Stimulated activated naive CD8-positive, alpha-beta T cell treated with anti-CD3 and anti-CD28 coated beads, Interleukin-15, amount 100 ng/mL, for 72 hours (primary cell): Measurements from ENCODE around the gene ARSB.
"Not testable (repeated sequence)": the region's sequence is repeated elsewhere in the genome, so short reads cannot be mapped to it uniquely, and the experiment has no call there.

Experiments
- ATAC-seq: fragments of 150-1000 bp; cut with Tn5 transposase; 2 replicates; pipeline ENCODE4 v1.10.0; 2021; ENCODE audit warnings: mild to moderate bottlenecking, moderate library complexity
- DNase-seq, 2 donors: peaks; one replicate each; pipeline ENCODE4 v3.0.0; 2021 to 2022
- H3K27ac Mint-ChIP-seq, 2 donors: one replicate each; pipeline ENCODE4 v1.8.0; 2022; ENCODE audit warnings: mild to moderate bottlenecking in 2 of 2, mixed read lengths in 2 of 2, moderate library complexity in 2 of 2
- H3K27me3 Mint-ChIP-seq: one replicate; pipeline ENCODE4 v1.8.0; 2022; ENCODE audit warnings: mixed read lengths
- H3K4me1 Mint-ChIP-seq: one replicate; pipeline ENCODE4 v1.8.0; 2022; ENCODE audit warnings: mild to moderate bottlenecking, mixed read lengths
- H3K4me3 Mint-ChIP-seq, 2 donors: one replicate each; pipeline ENCODE4 v1.8.0; 2022; ENCODE audit warnings: mild to moderate bottlenecking in 2 of 2, mixed read lengths in 2 of 2, moderate library complexity in 1 of 2
- H3K9me3 Mint-ChIP-seq, 2 donors: one replicate each; pipeline ENCODE4 v1.8.0; 2022; ENCODE audit warnings: mixed read lengths in 2 of 2

ARSB gene

DNA sequence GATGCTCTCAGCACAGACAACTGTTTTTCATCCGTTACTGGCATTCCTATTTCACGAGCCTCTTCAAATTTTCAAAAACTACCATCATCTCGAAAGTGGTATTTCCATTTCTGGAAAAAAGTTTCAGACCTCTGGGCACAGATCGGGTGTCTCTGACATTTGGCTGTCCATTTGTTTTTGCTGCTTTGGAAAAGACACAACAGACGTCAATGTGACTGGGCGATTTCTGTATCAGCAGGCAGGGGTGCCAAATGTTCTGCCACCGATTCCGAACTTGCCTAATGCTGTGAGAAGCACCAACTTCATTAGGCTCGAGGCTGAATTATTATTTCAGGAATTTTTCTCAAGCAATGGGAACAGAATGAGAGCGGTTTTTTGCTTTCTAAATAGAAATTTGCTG lies 105.6 kb downstream of the ARSB start:
- ATAC-seq (no peak), DNase-seq (no peak)
- Mint-ChIP-seq H3K27ac (no peak overlapping the region), H3K9me3 (no peaks in the 10 kb centered on the region), H3K4me1 (no peaks in the 10 kb centered on the region), H3K27me3 (no peaks in the 10 kb centered on the region), H3K4me3 (no peak overlapping the region)

DNA sequence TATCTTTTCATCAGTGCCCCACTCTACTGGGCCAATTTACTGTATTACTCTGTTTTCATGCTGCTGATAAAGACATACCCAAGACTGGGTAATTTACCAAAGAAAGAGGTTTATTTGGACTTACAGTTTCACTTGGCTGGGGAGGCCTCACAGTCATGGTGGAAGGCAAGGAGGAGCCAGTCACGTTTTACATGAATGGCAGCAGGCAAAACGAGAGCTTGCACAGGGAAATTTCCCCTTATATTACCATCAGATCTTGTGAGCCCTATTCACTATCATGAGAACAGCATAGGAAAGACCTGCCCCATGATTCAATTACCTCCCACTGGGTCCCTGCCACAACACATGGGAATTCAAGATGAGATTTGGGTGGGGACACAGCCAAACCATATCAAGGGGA lies 119.0 kb downstream of the ARSB start:
- H3K27me3 Mint-ChIP-seq, ATAC-seq: not testable (repeated sequence)

DNA sequence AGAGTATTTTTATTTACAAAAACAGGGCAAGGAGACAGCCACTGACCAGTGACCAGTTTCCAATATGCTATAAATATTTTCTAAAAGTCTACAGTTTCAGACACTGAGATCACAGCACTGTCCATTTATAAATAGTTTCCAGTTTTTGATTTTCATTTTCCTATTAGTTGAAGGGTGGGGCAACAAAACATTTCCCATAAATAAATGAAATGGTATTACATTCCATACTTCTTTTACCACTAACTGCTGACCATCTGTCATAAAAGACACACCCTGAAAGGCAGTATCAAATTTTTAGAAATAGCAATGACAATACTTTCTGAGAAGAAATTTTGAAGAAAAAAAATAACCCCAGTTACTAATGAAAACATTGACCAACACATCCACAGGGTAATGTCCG lies 126.7 kb downstream of the ARSB start:
- H3K9me3 Mint-ChIP-seq: peaks cover 19 to 49% of the 10 kb centered on the region in 2 donors
- no peak for ATAC-seq
- H3K27me3 Mint-ChIP-seq: no peaks in the 10 kb centered on the region
- no peak for DNase-seq
- H3K4me3 Mint-ChIP-seq: no peak overlapping the region
- no peak overlapping the region for H3K27ac Mint-ChIP-seq
- H3K4me1 Mint-ChIP-seq: no peaks in the 10 kb centered on the region

More for the DNA sequence above, 119.0 kb downstream of the ARSB start:
- not testable (repeated sequence) for H3K4me1 Mint-ChIP-seq, H3K4me3 Mint-ChIP-seq, DNase-seq, H3K27ac Mint-ChIP-seq
- peaks cover 17 to 39% of the 10 kb centered on the region in 2 donors for H3K9me3 Mint-ChIP-seq

GRCh38 chr5:78855026-78855425 lies 130.1 kb downstream of the ARSB start:
- no peaks in the 10 kb centered on the region for H3K4me1 Mint-ChIP-seq
- ATAC-seq (no peak), DNase-seq (no peak)
- no peak overlapping the region for H3K4me3 Mint-ChIP-seq
- no peak overlapping the region for H3K27ac Mint-ChIP-seq
- H3K9me3 Mint-ChIP-seq: peaks cover 22 to 39% of the 10 kb centered on the region in 2 donors
- H3K27me3 Mint-ChIP-seq: no peaks in the 10 kb centered on the region

DNA sequence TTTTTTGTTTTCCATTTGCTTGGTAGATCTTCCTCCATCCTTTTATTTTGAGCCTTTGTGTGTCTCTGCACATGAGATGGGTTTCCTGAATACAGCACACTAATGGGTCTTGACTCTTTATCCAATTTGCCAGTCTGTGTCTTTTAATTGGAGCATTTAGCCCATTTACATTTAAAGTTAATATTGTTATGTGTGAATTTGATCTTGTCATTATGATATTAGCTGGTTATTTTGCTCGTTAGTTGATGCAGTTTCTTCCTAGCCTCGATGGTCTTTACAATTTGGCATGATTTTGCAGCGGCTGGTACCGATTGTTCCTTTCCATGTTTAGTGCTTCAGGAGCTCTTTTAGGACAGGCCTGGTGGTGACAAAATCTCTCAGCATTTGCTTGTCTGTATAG lies 133.2 kb downstream of the ARSB start:
- not testable (repeated sequence) for H3K4me1 Mint-ChIP-seq, DNase-seq, H3K27ac Mint-ChIP-seq, H3K27me3 Mint-ChIP-seq, ATAC-seq, H3K4me3 Mint-ChIP-seq
- H3K9me3 Mint-ChIP-seq: peaks cover 26 to 42% of the 10 kb centered on the region in 2 donors

DNA sequence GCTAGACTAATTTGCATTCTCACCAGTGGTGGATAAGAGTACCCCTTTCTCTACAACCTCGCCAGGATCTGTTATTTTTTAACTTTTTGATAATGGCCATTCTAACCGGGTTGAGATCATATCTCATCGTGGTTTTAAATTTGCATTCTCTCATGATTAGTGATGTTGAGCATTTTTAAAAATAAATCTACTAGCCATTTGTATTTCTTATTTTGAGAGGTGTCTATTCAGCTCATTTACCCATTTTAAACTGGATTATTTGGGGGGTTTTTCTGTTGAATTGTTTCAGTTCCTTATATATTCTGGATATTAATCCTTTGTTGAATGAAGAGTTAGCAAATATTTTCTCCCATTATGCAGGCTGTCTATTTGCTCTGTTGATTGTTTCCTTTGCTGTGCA lies 139.6 kb downstream of the ARSB start:
- no peak overlapping the region for H3K4me3 Mint-ChIP-seq
- ATAC-seq (no peak), DNase-seq (no peak)
- H3K9me3 Mint-ChIP-seq: peaks cover 11 to 22% of the 10 kb centered on the region in 2 donors
- no peaks in the 10 kb centered on the region for H3K4me1 Mint-ChIP-seq
- H3K27me3 Mint-ChIP-seq: no peaks in the 10 kb centered on the region
- no peak overlapping the region for H3K27ac Mint-ChIP-seq

DNA sequence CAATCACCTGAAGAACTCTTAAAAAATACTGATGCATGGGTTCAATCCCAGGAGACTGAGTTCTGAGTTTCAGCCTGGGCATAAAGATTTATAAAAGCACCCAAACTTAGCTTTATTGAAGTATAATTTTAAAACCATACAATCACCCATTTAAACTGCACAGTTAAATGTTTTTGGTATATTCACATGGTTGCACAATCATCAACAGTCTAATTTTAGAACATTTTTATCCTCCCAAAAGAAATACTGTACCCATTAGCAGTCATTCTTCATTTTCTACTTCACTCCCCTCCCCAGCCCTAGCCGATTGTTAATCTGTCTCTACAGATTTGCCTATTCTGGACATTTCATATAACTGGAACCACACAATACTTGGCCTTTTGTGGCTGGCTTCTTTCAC lies 141.7 kb downstream of the ARSB start:
- Mint-ChIP-seq H3K4me1 (no peaks in the 10 kb centered on the region), H3K27ac (no peak overlapping the region), H3K9me3 (peaks cover 11 to 22% of the 10 kb centered on the region in 2 donors), H3K4me3 (no peak overlapping the region), H3K27me3 (no peaks in the 10 kb centered on the region)
- DNase-seq: no peak
- ATAC-seq: no peak

- no peaks in the 10 kb centered on the region for H3K27me3 Mint-ChIP-seq
- H3K4me3 Mint-ChIP-seq: no peak overlapping the region
- ATAC-seq (no peak), DNase-seq (no peak)
- H3K27ac Mint-ChIP-seq: no peak overlapping the region
- no peaks in the 10 kb centered on the region for H3K4me1 Mint-ChIP-seq
- peaks cover 3 to 11% of the 10 kb centered on the region in 2 donors for H3K9me3 Mint-ChIP-seq
These were observed 143.3 kb downstream of the ARSB start for GRCh38 chr5:78841767-78842166.

DNA sequence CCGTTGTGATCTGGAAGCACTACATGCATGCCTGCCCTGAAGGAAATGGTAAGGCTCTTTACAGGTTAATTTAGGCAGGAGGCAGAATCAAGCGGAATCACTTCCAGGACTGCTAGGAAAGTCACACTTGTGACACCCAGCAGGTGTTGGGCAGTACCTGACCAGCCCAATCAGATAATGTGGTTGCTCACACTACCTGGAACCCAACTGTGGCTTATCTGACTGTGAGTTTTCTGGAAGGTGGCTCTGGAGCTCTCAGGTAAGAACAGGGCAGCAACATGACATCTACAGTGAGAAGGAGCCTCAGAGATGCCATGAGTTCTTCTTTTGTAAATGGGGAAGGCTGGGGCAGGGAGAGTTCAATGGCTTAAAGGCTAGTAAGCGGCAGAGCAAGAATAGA lies 146.4 kb downstream of the ARSB start:
- H3K27me3 Mint-ChIP-seq: no peaks in the 10 kb centered on the region
- H3K27ac Mint-ChIP-seq: no peak overlapping the region
- H3K9me3 Mint-ChIP-seq: no peaks in the 10 kb centered on the region
- H3K4me3 Mint-ChIP-seq: no peak overlapping the region
- no peaks in the 10 kb centered on the region for H3K4me1 Mint-ChIP-seq
- no peak for ATAC-seq
- DNase-seq: no peak

DNA sequence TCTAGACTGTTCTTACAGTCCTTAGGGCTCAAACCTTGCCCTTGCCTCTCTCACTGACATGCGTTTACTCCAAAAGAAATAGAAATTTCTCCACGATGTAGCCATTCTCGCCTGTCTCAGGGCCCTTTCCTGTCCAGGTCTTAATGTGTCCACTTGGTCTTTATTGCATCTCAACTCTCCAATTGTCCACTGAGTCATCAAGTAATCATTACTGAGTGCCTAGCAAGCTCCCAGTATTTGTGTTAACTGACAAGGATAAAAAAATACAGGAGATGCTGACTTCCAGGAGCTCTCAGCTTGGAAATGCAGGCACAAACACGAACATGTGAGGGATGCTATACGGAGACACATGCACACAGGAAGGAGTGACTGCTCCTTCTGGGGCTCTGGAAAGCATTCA lies 147.3 kb downstream of the ARSB start:
- no peaks in the 10 kb centered on the region for H3K4me1 Mint-ChIP-seq
- ATAC-seq: no peak
- H3K27me3 Mint-ChIP-seq: no peaks in the 10 kb centered on the region
- no peak for DNase-seq
- H3K4me3 Mint-ChIP-seq: no peak overlapping the region
- no peak overlapping the region for H3K27ac Mint-ChIP-seq
- H3K9me3 Mint-ChIP-seq: no peaks in the 10 kb centered on the region

DNA sequence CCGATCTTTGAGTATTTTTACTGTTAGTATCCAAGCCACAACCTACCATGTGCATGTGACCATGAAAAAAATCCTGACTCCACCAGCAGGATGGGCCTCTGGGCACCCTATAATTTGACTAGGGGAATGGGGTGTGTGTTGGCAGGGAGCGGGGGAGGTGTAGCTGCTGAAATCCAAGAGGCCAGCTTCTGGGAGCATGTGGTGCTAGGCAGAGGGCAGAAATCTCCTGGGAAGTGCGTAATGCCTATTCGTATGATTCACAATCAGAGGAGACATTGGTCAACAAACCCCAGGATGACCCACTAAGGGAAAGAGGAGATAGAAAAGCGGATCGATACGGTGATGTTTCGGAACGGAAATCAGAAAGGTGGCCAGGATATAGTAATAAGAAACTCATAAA lies 149.9 kb downstream of the ARSB start:
- ATAC-seq (no peak), DNase-seq (no peak)
- Mint-ChIP-seq H3K27me3 (no peaks in the 10 kb centered on the region), H3K27ac (no peak overlapping the region), H3K4me1 (no peaks in the 10 kb centered on the region), H3K9me3 (no peaks in the 10 kb centered on the region), H3K4me3 (no peak overlapping the region)

DNA sequence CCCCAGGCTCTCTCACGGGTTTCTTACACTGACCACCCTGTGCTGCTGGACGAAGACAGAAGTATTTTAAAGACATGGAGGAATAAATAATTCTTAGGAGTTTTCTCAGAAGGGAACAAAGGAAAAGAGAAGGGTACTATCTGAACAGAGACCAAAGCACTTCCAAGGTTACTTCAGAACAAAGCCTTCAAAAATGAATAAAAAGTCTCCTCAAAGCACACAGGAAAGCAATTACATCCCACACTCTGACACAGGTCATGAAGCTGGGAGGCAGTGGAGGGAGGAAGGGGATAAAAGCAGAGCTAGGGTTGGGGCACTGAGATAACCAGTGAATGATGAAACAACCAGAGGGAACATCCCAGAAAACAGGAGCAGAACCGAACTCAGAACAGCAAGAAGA lies 151.8 kb downstream of the ARSB start:
- H3K27me3 Mint-ChIP-seq: no peaks in the 10 kb centered on the region
- H3K9me3 Mint-ChIP-seq: no peaks in the 10 kb centered on the region
- H3K27ac Mint-ChIP-seq: no peak overlapping the region
- DNase-seq (no peak), ATAC-seq (no peak)
- H3K4me3 Mint-ChIP-seq: no peak overlapping the region
- no peaks in the 10 kb centered on the region for H3K4me1 Mint-ChIP-seq

DNA sequence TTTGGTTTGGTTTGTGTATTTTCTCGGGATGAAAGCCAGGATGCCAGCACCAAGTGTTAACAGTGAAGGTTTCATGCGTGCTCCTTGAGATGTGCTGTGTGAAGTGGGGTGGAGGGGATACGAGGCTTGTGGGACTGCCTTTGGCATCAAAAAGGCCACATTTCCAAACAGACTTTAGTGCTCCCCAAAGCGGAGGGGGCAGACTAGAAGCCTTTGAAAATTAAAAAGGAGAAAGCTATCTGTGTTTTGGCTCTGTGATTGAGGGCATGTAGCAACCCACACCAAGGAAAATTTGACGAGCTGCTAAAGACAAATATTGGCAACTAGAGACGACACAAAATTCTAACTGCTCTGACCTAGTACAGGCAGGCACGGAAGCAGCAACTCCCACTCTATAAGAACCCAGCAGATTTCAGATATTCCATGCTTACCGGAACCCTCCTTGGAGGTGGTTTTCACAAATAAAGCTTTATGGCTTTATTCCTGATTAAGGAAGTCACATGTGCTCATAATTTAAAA lies 154.5 kb downstream of the ARSB start:
- H3K4me1 Mint-ChIP-seq: no peaks in the 10 kb centered on the region
- H3K27ac Mint-ChIP-seq: no peak overlapping the region
- H3K4me3 Mint-ChIP-seq: no peak overlapping the region
- no peaks in the 10 kb centered on the region for H3K27me3 Mint-ChIP-seq
- H3K9me3 Mint-ChIP-seq: no peaks in the 10 kb centered on the region
- DNase-seq (no peak), ATAC-seq (no peak)

DNA sequence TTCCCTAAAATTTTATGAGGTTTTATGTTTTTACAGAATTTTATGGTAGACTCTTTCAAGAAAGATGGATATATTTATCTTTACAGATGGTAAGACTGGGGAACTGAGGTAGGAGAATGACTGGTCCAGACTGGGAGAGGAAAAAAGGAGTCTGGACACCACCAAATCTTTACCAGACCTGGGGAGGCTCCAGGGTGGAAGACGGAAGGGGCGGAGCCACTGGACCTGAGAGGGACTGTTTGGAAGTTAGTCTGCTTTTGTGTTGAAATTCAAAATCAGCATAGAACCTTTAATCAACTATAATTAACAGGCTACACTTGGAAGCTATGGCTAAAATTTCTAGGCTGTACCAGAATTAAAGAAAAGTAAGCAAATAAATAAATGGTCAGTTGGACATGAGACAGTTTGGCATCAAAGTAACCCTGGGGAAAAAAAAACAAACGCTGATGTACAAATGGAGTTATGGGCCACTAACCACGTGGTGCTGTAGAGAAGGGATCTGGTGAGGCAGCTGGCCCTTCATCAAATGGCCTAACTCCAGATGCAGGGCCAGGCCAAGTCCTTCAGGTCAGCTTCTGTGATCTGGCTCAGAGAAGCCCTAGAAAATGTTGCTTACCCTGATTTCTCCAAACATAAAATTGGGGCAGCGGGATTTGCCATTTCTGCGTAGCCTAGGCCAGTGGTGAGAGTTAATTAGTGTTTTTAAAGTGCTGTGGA lies 155.1 kb downstream of the ARSB start:
- H3K27ac Mint-ChIP-seq: no peak overlapping the region
- DNase-seq (no peak), ATAC-seq (no peak)
- no peaks in the 10 kb centered on the region for H3K4me1 Mint-ChIP-seq
- H3K4me3 Mint-ChIP-seq: no peak overlapping the region
- no peaks in the 10 kb centered on the region for H3K27me3 Mint-ChIP-seq
- no peaks in the 10 kb centered on the region for H3K9me3 Mint-ChIP-seq

- ATAC-seq (no peak), DNase-seq (no peak)
- no peaks in the 10 kb centered on the region for H3K9me3 Mint-ChIP-seq
- no peak overlapping the region for H3K27ac Mint-ChIP-seq
- H3K4me1 Mint-ChIP-seq: no peaks in the 10 kb centered on the region
- no peak overlapping the region for H3K4me3 Mint-ChIP-seq
- H3K27me3 Mint-ChIP-seq: no peaks in the 10 kb centered on the region
These were observed 157.4 kb downstream of the ARSB start for GRCh38 chr5:78827725-78828124.

GRCh38 chr5:78824831-78825281 lies 160.3 kb downstream of the ARSB start:
- H3K27ac Mint-ChIP-seq: peak overlapping the region in 1 of 2 donors; percentile 65
- H3K4me3 Mint-ChIP-seq: no peak overlapping the region
- no peaks in the 10 kb centered on the region for H3K27me3 Mint-ChIP-seq

DNA sequence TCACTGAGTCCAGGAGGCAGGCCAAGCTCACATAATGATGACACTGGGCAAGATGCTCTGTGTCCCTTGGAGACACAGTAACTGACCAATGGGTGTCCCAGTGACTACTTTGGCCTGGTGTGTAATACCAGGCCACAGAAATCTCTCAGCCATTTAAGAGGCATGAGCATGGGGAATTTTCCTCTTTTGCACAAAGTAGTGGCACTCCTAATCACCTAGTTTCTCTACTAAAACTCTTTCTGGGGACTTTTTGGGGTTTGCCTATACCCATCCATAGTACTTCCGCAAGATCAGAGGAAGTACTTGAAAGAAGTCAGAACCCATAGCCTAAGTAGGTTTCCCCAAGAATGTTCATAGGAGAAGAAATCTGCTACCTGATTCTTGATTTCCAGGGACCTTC lies 161.9 kb downstream of the ARSB start:
- Mint-ChIP-seq H3K9me3 (no peaks in the 10 kb centered on the region), H3K27me3 (no peaks in the 10 kb centered on the region), H3K27ac (no peak overlapping the region), H3K4me1 (no peaks in the 10 kb centered on the region), H3K4me3 (no peak overlapping the region)
- DNase-seq (no peak), ATAC-seq (no peak)

More at GRCh38 chr5:78824831-78825281, 160.3 kb downstream of the ARSB start:
- H3K9me3 Mint-ChIP-seq: no peaks in the 10 kb centered on the region
- no peak for ATAC-seq
- no peak for DNase-seq
- H3K4me1 Mint-ChIP-seq: no peaks in the 10 kb centered on the region
